ENCODE data around the gene FBRSL1.

The FBRSL1 gene

GRCh38 chr12:132511516-132512196, 21.7 kb downstream of the FBRSL1 start:
- no peak for DNase-seq (ENCODE audit: low spot score)

GRCh38 chr12:132512197-132513069, 22.5 kb downstream of the FBRSL1 start:
- DNase-seq (ENCODE audit: low spot score), result no peak

- peak; percentile 29 for DNase-seq (ENCODE audit: low spot score)
Observed at GRCh38 chr12:132513070-132513398, 23.1 kb downstream of the FBRSL1 start.

GRCh38 chr12:132513458-132514135, 23.6 kb downstream of the FBRSL1 start:
- DNase-seq (ENCODE audit: low spot score), result no peak

GRCh38 chr12:132514216-132514820, 24.4 kb downstream of the FBRSL1 start:
- DNase-seq (ENCODE audit: low spot score), result no peak

- DNase-seq (ENCODE audit: low spot score), result no peak
Observed at GRCh38 chr12:132514838-132515237, 24.9 kb downstream of the FBRSL1 start.

- no peak for DNase-seq (ENCODE audit: low spot score)
Observed at GRCh38 chr12:132516095-132517012, 26.4 kb downstream of the FBRSL1 start.

GRCh38 chr12:132517013-132517739, 27.2 kb downstream of the FBRSL1 start:
- no peak for DNase-seq (ENCODE audit: low spot score)

GRCh38 chr12:132517740-132518100, 27.8 kb downstream of the FBRSL1 start:
- DNase-seq (ENCODE audit: low spot score), result no peak

- DNase-seq (ENCODE audit: low spot score), result no peak
Observed at GRCh38 chr12:132518354-132518992, 28.5 kb downstream of the FBRSL1 start.

GRCh38 chr12:132520421-132521199, 30.7 kb downstream of the FBRSL1 start:
- no peak for DNase-seq (ENCODE audit: low spot score)

GRCh38 chr12:132521200-132521580, 31.2 kb downstream of the FBRSL1 start:
- DNase-seq (ENCODE audit: low spot score), result no peak

- DNase-seq (ENCODE audit: low spot score), result no peak
Observed at GRCh38 chr12:132521712-132522292, 31.9 kb downstream of the FBRSL1 start.

GRCh38 chr12:132522592-132523380, 32.8 kb downstream of the FBRSL1 start:
- DNase-seq (ENCODE audit: low spot score), result no peak

- DNase-seq (ENCODE audit: low spot score), result peak; percentile 91
Observed at GRCh38 chr12:132523576-132524331, 33.8 kb downstream of the FBRSL1 start.

- no peak for DNase-seq (ENCODE audit: low spot score)
Observed at GRCh38 chr12:132524405-132524804, 34.5 kb downstream of the FBRSL1 start.

GRCh38 chr12:132525011-132525832, 35.3 kb downstream of the FBRSL1 start:
- no peak for DNase-seq (ENCODE audit: low spot score)
